NCI-H146 treated with DMSO at 0.1 percent for 48 hours (cell line): Measurements from ENCODE around the gene ZNF724.
"Not testable (repeated sequence)": the region's sequence is repeated elsewhere in the genome, so short reads cannot be mapped to it uniquely, and the experiment has no call there.

Experiments used
- DNase-seq: peaks from one replicate; lab custom pipeline; 2025; ENCODE audit not compliant: unreplicated experiment; lab: John Stamatoyannopoulos, UW

Gene ZNF724

DNA sequence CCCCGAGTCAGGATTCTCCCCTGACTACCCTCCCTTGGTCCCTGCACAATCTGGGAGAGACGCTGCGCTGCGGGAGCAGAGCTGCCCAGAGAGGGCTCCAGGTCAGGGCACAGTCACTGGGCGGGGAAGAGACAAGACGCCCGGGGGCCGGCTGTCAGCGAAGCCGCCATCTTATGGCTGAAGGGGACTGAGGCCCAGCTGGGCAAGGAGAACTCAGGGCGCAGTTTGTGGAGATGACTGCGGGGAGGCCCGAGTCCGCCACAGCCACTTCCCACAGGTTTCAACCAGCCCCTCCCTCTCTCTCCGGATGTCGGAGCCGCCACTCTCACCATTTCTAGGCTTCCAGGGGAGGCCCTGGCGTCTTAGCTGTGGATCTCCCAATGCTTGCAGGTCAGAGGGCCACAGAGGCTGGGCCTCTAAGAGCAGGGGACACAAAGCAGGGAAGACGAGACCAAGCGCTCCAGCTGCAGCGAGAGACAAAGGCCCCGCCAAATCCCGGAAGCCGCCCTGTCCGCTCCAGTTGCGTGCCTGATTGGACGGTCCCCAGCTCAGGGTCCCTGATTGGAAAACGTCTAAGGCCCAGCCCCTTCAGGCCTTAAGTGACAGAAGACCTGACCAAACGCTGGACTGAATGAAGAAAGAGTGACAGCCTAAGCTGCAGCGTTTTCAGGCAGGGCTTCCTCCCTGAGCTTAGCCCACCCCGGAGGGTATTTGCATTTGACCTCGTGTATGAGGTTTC lies at the start of gene ZNF724:
ZNF724 (minus strand) TSS at position 484 of the 739 bp plus-strand sequence; CDS start at position 332, 152 bp downstream.
- DNase-seq: peak; percentile 98

DNA sequence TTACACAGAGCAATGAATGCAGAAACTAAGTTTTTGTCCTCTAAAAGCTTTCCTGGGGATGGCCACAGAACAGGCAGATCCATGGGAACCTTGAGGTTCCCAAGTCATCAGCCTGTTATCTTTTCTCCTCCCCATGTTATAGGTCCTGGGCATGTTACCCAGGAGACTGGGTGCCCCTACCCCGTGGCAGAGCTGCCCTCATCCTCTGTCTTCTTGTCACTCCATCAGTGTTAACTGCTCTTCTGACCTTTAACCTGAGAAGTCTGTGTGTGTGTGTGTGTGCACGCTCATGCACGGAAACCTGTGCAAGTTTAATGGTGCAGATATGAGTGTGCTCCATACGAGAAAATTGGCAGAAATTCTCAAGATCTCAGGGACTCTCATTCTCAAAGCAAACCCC lies 43.9 kb upstream of the ZNF724 start:
- no peak for DNase-seq

- DNase-seq: not testable (repeated sequence)
These were observed 39.8 kb upstream of the ZNF724 start for GRCh38 chr19:23289966-23290365.

GRCh38 chr19:23287620-23288019 lies 37.4 kb upstream of the ZNF724 start:
- DNase-seq: no peak

DNA sequence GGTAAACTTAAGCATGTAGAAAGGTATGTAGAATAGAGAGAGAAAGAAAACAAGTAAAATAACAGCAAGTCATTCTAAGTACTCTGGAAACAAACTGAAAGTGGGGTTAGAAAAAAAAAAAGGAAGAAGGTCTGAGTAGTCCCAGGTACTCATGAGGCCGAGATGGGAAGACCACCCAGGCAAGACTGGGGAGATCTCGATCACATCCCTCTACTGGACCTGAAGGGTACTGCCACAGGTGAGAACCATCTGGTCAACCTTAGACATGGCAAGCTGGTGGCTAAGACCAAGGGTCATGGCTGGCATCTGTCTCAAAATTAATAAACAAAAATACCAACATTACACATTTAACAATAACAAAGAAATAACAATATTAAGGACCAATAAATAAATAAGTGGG lies 36.3 kb upstream of the ZNF724 start:
- no peak for DNase-seq

- no peak for DNase-seq
These were observed 35.8 kb upstream of the ZNF724 start for GRCh38 chr19:23285948-23286347.

DNA sequence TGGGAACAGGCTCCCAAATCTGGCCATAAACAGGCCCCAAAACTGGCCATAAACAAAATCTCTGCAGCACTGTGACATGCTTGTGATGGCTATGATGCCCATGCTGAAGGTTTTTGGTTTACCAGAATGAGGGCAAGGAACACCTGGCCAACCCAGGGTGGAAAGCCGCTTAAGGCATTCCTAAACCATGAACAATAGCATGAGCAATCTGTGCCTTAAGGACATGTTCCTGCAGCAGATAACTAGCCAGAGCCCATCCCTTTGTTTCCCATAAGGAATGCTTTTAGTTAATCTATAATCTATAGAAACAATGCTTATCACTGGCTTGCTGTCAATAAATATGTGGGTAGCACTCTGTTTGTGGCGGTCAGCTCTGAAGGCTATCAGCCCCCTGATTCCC lies 35.1 kb upstream of the ZNF724 start:
- DNase-seq: not testable (repeated sequence)

DNA sequence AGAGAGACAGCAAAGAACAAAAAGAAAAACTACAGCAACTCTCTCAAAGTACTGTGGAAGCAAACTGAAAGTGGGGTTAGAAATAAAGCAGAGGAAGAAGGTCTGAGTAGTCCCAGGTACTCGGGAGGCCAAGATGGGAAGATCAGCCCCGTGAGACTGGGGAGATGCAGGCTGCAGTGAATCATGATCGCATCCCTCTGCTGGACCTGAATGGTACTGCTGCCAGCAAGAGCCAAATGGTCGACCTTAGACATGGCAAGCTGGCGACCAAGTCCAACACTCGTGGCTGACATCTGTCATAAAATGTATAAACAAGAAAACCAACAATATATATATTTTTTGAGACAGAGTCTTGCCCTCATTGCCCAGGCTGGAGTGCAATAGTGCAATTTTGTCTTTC lies 33.7 kb upstream of the ZNF724 start:
- no peak for DNase-seq

DNA sequence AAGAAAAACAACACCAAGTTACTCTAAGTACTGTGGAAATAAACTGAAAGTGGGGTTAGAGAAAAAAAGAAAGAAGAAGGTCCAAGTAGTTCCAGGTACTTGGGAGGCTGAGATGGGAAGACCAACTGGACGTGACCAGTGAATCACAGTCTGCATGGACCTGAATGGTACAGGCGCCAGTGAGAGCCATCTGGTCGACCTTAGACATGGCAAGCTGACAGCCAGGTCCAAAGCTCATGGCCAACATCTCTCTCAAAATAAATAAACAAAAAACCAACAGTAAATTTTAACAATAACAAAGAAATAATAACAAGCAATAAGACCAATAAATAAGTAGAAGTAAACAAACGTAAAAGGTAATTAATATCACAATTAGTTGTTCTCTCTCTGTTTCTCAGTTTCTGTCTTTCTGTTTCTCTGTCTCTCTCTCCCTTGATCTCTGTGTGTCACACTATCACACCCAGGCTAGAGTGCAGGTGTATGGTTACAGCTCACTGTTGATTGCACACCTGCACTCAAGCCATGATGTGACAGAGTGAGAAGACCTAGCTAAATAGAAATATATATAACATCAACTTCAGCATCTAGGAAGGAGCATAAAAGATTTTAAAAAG lies 31.6 kb upstream of the ZNF724 start:
- DNase-seq: no peak

- not testable (repeated sequence) for DNase-seq
These were observed 27.9 kb upstream of the ZNF724 start for GRCh38 chr19:23278118-23278517.

GRCh38 chr19:23273590-23274412 lies 23.6 kb upstream of the ZNF724 start:
- DNase-seq: peak; percentile 92

- no peak for DNase-seq
These were observed 22.9 kb upstream of the ZNF724 start for GRCh38 chr19:23273022-23273589.

- no peak for DNase-seq
These were observed 13.8 kb upstream of the ZNF724 start for GRCh38 chr19:23263870-23264590.

GRCh38 chr19:23263396-23263795 lies 13.2 kb upstream of the ZNF724 start:
- no peak for DNase-seq

GRCh38 chr19:23262920-23263319 lies 12.7 kb upstream of the ZNF724 start:
- no peak for DNase-seq

- no peak for DNase-seq
These were observed 11.4 kb upstream of the ZNF724 start for GRCh38 chr19:23261496-23262020.

DNA sequence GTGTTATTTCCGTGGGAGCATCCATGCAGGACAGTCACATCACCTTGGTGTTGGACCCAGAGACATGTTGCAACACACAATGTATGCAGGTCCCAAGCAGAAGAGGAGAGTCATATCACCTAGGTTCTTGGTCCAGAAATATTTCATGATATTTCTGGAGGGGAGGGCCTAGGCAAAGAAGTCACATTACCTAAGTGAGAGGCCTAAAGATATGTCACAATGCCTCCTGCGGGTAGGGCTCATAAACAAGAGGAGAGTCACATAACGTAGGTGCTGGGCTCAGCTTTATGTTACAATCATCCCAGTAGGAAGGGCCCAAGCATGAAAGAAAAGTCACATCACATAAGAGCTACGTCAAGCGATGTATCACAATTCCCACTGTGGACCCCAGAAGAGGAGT lies 10.8 kb upstream of the ZNF724 start:
- no peak for DNase-seq

GRCh38 chr19:23259961-23260360 lies 9.8 kb upstream of the ZNF724 start:
- no peak for DNase-seq

- no peak for DNase-seq
These were observed 5.5 kb upstream of the ZNF724 start for GRCh38 chr19:23255700-23256099.

GRCh38 chr19:23254141-23254910 lies 4.1 kb upstream of the ZNF724 start:
- DNase-seq: peak; percentile 66
